Measurements from ENCODE around the gene TBX6.

TBX6 gene

DNA sequence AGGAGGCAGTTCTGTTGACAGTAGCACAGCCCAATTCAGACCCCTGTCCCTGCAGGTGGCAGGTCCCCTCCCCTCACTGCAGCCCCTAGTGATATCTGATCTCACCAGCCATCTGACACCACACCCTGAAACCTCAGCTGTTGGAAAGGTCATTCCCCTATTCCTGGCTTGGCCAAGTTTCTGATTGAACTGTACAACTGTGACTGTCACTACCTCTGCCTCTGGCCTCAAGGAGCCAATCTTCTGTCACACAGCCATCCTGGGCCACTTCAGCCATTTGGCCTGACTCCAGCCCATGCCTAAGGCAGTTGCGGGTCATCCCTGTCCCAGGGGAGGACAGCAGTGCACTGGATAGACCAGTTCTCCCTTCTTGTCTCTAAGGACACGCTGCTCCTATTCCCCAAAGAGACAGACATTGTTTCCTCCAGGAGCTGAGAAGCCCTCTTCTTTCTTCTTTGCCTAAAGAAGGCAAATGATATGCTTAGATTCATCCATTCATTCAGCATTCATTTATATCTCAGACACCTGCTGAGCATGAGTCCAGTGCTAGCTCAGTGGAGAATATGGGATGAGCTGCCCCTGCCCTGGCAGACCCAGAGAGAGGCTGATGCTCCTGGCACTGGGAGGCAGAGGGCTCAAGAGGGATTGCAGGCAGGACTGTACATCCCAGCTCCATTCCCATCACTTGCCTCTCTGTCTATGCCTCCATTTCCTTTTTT, 30.7 kb downstream of the TBX6 start:
- TF ChIP-seq, protein P1, sequence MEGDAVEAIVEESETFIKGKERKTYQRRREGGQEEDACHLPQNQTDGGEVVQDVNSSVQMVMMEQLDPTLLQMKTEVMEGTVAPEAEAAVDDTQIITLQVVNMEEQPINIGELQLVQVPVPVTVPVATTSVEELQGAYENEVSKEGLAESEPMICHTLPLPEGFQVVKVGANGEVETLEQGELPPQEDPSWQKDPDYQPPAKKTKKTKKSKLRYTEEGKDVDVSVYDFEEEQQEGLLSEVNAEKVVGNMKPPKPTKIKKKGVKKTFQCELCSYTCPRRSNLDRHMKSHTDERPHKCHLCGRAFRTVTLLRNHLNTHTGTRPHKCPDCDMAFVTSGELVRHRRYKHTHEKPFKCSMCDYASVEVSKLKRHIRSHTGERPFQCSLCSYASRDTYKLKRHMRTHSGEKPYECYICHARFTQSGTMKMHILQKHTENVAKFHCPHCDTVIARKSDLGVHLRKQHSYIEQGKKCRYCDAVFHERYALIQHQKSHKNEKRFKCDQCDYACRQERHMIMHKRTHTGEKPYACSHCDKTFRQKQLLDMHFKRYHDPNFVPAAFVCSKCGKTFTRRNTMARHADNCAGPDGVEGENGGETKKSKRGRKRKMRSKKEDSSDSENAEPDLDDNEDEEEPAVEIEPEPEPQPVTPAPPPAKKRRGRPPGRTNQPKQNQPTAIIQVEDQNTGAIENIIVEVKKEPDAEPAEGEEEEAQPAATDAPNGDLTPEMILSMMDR (IDR thresholded peaks at IDR 0.05; ENCODE audit: extremely low read depth, missing control alignments): no peak
- no peak for DNase-seq (ENCODE audit: low spot score)

DNA sequence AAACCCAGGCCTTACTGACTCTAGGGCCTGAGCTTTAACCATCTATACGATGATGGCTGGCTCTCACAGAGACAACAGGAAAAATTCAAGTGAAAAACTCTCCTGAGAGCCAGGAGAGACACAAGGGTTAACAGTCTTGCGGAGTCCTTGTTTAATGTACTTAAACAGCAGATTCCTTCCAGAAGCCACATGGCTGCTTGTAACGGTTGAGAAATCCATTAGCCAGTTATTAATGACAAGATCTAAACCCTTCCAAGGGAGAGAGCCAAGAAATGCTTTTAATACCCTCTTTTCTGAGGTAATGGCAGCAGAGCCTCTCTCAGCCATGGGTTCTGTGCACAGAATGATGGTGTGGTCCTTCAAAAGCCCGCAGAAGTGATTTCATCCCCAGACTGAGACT, 31.4 kb downstream of the TBX6 start:
- TF ChIP-seq, protein P1 (IDR thresholded peaks at IDR 0.05; ENCODE audit: extremely low read depth, missing control alignments): no peak
- no peak for DNase-seq (ENCODE audit: low spot score)

DNA sequence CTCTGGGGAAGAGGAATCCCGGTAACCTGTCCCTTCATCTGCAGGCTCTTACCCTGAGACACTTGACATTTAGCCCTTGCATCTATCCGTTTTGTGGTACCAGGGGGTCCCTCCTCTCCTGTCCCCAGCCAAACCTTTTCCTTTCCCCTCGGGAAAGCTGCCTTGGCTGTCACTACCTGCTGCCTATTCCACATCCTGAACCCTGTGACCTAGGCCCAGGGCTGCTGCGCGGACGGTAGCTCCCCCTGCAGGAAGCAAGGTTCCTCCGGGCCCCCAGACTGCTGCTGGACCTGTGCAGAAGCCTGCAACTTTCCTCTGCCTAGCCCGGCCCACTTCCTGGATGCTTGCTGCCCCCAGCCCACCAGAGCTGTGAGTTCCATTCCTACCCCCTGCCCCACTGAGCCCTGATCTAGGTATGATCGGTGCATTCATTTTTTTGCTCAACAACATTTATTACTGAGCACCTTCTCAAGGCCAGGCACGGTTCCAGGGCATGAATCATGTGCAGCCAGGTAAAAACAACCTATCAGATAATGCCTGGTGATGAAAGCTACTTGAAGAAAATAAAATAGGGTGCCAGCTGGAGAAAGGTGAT, 36.7 kb downstream of the TBX6 start:
- TF ChIP-seq, protein P1 (IDR thresholded peaks at IDR 0.05; ENCODE audit: extremely low read depth, missing control alignments): peak; percentile 78
- peak; percentile 67 for DNase-seq (ENCODE audit: low spot score)

DNA sequence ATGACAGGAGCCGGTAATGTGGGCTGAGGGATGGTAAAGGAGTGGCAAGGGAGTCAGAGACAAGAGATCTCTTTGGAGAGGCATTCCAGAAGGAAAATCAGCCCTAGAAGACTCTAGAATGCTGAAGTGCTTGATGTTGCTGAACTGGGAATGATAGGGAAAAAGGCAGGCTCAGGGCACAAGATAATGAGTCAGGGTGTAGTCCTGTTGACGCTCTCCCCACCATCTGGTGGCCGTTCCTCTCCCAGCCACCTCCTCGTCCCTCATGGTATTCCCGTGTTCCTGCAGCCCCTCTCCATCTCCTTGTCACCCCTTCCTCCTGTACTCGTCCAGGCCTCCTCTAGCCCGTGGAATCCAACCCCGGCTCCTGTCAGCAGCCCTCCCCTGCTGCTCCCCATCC, 37.3 kb downstream of the TBX6 start:
- TF ChIP-seq, protein P1 (IDR thresholded peaks at IDR 0.05; ENCODE audit: extremely low read depth, missing control alignments): no peak
- no peak for DNase-seq (ENCODE audit: low spot score)

DNA sequence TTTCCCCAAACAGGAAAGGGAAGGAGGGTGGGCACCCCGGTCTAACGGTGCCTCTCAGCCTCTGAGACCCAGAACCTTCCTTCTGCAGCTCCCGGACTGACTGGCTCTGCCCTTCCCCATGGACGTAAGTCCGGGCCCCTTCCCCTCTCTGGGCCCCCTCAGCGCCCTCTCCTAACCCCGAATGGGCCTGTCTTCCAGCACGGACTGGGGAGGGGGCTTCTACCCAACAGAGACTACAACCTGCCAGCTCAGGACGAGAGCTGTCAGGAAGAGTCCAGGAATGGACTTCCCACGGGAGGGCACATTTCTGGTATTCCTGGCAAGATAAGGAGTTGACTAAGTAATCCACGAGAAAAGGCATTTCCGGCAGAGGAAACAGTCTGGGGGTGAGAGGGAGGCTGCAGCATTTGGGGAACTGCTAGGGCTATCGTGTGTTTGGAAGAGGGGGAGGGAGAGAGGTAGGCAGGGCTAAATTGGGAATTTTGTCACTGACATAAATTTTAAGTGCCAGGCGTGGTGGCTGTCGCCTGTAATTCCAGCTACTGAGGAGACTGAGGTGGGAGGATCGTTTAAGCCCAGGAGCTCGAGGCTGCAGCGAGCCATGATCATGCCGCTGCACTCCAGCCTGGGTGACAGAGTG, 38.2 kb downstream of the TBX6 start:
- DNase-seq (ENCODE audit: low spot score): no peak
- TF ChIP-seq, protein P1 (IDR thresholded peaks at IDR 0.05; ENCODE audit: extremely low read depth, missing control alignments): no peak

DNA sequence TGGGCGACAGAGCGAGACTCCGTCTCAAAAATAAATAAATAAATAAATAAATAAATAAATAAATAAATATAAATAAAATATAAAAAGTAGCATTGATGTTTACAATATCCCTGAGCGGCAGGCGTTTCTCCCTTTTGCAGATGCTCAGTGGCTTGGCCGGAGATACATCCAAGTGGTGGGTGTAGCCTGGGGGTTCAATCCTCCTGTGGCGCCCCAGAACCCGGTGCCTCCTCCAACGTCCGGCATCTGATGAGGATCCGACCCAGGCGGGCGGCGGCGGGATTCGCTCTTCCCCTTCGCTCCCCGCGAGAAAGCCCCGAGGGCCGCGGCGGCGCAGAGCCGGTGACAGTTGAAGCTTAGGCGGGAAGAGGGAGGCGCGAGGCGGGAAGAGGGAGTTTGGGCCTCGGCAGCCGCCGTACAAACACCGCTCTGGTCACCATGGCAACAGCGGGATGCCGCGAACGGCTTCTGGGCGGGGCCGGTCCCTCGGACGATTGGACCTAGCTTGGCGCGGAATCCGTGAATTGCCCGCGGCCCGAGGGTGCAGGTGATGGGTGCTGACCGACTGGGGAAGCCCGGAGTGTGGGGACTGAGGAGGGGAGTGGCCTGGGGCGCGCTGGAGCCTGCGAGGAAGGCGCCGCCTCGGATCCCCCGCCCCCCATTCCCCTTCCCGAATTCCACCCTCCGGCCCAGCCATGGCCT, 38.9 kb downstream of the TBX6 start:
- DNase-seq (ENCODE audit: low spot score): peak; percentile 93
- TF ChIP-seq, protein P1 (IDR thresholded peaks at IDR 0.05; ENCODE audit: extremely low read depth, missing control alignments): no peak

DNA sequence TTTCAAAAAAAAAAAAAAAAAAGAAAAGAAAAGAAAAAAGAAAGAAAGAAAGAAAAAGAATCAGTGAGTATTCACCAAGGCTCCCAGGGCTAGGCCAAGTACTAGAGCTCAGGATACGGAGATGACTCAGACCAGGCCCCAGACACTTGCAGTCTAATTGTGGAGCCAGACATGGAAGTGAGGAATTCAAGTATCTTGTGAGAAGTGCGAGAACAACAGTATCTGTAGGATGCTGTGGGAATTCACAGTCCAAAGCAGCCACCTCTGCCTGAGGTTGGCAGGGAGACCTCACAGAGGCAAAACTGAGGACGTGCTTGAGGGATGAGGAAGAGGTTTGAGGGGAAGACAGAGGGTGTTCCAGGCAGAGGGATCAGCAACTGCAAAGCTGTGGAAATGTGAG, 40.2 kb downstream of the TBX6 start:
- DNase-seq (ENCODE audit: low spot score): no peak

More for the DNA sequence above, 40.2 kb downstream of the TBX6 start:
- TF ChIP-seq, protein P1 (IDR thresholded peaks at IDR 0.05; ENCODE audit: extremely low read depth, missing control alignments): no peak

Measured in GM20000 (cell line).